ENCODE results near the gene ITPKC.
"Not testable (repeated sequence)": the region's sequence is repeated elsewhere in the genome, so short reads cannot be mapped to it uniquely, and the experiment has no call there.

Gene ITPKC

DNA sequence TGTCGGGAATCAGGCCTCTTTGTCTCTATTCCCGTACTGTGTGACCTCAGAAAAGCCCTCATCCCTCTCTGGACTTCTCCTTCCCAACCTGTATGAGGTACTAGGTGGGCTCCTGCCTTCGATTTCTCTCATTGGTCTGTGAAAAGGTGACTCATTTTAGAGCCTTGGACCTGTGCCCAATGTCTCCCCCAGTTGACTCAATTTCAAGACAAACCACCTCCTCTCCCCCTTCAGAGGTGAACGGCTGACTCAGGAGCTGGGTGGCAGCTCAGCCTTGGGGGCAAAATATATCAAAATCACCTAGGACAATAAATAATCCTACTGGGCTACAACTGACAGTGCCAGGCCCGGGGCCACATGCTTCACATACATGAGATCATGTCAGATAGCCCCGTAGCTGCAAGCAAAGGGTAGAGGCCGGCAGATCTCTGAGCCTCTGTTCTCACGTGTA is 856 bp upstream of the ITPKC start:
- DNase-seq (ENCODE audit: low read depth in 2 of 2), result peak; percentile 53 to 81

DNA sequence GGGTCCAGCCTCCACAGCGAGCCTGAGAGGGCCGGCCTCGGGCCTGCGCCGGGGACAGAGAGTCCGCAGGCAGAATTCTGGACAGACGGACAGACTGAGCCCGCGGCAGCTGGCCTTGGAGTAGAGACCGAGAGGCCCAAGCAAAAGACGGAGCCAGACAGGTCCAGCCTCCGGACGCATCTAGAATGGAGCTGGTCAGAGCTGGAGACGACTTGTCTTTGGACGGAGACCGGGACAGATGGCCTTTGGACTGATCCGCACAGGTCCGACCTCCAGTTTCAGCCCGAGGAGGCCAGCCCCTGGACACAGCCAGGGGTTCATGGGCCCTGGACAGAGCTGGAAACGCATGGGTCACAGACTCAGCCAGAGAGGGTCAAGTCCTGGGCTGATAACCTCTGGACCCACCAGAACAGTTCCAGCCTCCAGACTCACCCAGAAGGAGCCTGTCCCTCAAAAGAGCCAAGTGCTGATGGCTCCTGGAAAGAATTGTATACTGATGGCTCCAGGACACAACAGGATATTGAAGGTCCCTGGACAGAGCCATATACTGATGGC is 490 bp downstream of the ITPKC start:
- DNase-seq (ENCODE audit: low read depth in 2 of 2), result no peak

DNA sequence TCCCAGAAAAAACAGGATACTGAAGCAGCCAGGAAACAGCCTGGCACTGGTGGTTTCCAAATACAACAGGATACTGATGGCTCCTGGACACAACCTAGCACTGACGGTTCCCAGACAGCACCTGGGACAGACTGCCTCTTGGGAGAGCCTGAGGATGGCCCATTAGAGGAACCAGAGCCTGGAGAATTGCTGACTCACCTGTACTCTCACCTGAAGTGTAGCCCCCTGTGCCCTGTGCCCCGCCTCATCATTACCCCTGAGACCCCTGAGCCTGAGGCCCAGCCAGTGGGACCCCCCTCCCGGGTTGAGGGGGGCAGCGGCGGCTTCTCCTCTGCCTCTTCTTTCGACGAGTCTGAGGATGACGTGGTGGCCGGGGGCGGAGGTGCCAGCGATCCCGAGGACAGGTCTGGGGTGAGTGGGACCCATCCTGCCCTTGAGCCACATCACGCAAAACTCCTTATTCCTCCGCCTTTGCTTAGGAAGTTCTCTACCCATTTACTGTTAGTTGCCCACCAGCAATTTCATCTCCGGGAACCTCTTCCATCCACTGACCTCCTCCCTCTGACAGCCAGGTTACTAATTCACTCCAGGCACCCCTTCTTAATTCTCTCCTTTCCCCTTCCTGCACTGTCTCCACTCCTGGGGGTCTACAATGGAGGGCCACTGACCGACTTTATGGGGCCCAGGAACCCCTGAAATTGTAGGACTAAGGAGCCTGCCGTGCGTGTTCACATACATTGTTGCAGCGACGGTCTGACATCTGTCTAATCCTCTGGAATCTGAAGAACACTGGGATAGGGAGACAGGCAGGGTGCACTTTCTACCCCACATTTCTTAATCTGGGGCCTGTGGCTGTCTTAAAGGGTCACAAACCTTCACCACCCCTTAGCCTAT is 1.2 kb downstream of the ITPKC start:
- DNase-seq (ENCODE audit: low read depth in 2 of 2), result no peak

DNA sequence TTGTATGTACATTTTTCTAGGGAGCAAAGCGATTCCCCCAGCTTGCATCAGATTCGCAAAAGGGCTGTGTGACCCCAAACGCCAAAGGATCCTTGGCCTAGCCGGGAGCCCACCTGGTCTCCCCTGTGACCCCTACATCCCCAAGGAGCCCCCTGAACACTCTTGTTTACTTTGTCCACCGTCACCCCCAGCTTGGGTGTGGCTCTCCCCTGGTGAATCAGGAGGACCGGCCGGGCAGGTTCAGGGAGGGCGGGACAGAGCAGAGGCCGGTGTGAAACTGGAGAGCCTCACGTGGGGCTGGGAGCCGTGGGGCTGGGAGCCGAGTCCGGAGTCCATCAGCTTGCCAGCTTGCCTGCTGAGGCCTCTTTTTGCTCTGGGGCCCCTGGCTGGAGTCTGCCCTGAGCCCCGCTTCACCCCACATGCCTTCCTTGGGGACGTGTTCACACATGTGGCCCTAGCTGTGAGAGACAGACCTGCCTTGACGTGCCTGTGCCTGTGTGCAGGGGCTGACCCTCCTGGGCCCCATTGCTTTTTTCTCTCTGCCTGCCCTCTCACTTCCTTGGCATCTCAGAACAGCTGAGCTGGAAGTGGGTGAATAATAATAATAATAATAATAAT is 2.0 kb downstream of the ITPKC start:
- DNase-seq (ENCODE audit: low read depth in 2 of 2), result no peak

DNA sequence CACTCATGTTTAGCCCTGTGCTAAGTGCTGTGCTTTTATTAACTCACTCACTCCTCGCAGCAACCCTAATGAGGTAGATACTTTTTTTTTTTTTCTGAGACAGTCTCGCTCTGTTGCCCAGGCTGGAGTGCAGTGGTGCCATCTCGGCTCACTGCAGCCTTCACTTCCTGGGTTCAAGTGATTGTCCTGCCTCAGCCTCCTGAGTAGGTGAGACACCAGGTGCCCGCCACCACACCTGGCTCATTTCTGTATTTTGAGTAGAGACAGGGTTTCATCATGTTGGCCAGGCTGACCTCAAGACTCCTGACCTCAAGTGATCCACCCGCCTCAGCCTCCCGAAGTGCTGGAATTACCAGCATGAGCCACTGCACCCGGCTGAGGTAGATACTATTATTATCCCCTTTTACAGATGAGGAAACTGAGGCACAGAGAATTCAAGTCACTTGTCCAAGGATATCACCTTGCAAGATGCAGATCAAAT is 2.5 kb downstream of the ITPKC start:
- no peak for DNase-seq (ENCODE audit: low read depth in 2 of 2)

DNA sequence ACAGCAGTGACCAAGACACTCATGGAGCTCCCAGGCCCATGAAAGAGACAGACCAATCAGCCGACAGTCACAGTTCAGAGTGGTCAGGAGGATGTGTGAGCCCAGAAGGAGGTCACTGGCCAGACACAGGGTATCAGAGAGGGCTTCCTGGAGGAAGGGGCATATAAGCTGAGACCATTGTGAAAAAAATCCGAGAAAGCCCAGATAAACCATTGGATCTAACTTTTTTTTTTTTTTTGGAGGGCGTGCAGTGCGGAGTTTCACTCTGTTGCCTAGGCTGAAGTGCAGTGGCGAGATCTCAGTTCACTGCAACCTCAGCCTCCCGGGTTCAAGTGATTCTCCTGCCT is 4.2 kb downstream of the ITPKC start:
- DNase-seq (ENCODE audit: low read depth in 2 of 2), result no peak

DNA sequence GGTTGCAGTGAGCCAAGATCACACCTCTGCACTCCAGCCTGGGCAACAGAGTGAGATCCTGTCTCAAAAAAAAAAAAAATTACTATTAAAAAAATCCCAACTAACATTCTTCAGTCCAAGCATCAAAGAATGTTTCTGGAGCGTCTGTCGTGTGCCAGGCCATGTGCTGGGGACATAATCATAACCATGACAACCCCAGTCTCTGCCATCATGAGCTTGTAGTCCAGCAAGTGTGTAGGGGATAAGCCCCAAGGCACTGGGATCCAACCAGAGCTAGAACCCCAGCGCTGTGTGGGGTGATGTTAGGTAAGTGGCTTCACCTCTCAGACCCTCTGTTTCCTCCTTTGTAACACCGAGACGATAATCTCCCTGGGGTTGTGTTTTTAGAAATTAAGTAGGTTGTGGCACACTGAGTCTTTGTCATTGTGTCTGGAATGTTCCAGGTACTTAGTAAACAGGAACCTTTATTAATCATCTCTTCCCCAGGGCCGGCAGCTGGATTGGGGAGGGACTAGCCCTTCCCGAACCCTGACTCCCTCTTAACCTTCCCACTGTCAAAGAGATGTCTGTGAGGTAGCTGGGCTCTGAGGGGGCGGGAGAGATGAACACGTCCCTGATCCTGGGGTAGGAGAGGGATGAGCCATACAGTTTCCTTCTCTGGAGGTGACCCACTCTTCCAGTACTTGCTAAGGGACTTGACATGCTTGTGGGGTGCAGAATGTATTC is 5.2 kb downstream of the ITPKC start:
- no peak for DNase-seq (ENCODE audit: low read depth in 2 of 2)

DNA sequence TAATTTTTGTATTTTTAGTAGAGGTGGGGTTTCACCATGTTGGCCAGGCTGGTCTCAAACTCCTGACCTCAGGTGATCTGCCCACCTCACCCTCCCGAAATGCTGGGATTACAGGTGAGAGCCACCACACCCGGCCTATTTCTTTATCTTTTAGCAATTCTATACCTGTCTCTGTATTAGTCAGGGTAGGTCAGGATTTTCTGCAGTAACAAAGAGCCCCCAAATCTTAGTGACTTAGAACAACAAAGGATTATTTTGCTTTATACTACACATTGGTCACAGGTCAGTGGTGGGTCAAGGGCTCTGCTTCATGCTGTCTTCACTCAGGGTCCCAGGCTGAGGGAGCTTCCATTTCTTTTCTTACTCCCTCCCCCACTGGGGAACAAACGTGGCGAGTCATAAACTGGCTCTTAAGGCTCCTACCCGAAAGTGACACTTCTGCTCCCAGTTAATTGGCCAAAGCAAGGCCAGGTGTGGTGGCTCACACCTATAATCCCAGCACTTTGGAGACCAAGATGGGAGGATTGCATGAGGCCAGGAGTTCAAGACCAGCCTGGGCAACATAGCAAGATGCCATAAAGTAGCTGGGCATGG is 6.8 kb downstream of the ITPKC start:
- DNase-seq (ENCODE audit: low read depth in 2 of 2), result no peak

DNA sequence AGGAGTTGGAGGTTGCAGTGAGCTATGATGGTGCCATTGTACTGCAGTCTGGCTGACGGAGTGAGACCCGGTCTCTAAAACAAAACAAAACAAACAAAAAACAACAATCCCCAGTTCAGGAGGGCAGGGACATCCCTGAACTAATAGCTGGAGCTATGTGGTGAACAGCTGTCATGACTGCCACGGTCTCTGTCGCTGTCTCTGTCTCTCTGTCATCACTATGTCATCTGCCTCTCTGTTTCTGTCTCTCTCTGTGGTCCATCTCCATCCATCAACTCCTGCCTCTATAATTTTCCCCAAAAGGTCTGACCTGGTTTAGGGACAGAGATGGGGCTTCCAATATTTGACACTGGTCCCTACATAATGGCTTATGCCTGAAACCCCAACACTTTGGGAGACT is 7.4 kb downstream of the ITPKC start:
- no peak for DNase-seq (ENCODE audit: low read depth in 2 of 2)

DNA sequence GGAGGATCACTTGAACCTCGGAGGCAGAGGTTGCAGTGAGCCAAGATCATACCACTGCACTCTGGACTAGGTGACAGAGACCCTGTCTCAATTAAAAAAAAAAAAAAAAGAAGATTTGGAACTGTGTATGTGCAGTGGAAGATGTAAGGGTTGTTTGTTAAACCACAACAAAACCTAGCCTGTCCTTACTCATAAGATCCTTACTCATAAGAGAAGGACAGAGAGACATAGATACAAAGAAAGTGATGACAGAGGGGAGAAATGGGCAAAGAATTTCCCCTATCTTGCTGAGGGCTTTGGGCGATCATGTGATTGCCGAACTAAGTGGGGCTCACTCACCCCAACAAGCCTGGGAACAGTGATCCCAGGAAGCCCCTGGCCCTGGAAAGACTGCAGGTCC is 7.9 kb downstream of the ITPKC start:
- no peak for DNase-seq (ENCODE audit: low read depth in 2 of 2)

DNA sequence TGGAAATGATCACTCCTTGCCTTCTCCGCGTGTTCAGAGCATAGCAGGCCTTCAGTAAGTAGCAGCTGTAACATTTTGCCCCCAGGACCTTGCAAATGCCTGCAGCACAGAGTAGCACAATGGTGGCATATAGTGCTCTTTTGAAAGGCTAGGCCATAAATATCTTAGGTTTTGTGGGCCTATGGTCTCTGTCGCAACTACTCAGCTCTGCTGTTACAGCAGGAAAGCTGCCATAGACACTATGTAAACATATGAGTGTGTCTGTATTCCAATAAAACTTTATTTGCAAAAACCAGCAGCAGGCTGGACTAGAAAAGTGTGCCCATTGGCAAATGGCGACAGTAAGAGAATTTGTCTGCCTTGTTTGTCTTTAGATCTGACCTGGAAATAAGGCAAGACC is 9.4 kb downstream of the ITPKC start:
- DNase-seq (ENCODE audit: low read depth in 2 of 2), result no peak

DNA sequence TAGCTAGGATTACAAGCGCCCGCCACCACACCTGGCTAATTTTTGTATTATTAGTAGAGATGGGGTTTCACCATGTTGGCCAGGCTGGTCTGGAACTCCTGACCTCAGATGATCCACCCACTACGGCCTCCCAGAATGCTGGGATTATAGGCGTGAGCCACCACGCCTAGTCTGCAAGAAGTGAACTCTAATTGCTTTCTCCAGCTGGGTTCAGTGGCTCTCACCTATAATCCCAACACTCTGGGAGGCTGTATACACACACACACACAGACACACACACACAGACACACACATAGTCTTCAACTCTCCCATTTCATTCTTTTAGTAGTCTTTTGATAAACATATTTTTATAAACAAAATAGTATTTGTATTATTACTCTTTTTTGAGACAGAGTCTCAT is 13.2 kb downstream of the ITPKC start:
- DNase-seq (ENCODE audit: low read depth in 2 of 2), result not testable (repeated sequence)

DNA sequence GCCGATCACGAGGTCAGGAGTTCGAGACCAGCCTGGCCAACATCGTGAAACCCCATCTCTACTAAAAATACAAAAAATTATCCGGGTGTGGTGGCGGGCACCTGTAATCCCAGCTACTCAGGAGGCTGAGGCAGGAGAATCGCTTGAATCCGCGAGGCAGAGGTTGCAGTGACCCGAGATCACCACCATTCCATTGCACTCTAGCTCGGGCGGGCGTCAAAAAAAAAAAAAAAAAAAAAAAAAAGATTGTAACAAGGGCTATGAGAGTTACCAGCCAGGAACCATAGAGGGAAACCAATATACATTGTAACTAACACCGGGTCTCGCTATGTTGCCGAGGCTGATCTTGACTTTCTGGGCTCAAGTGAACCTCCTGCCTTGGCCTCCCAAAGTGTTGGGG is 15.4 kb downstream of the ITPKC start:
- DNase-seq (ENCODE audit: low read depth in 2 of 2), result not testable (repeated sequence)

DNA sequence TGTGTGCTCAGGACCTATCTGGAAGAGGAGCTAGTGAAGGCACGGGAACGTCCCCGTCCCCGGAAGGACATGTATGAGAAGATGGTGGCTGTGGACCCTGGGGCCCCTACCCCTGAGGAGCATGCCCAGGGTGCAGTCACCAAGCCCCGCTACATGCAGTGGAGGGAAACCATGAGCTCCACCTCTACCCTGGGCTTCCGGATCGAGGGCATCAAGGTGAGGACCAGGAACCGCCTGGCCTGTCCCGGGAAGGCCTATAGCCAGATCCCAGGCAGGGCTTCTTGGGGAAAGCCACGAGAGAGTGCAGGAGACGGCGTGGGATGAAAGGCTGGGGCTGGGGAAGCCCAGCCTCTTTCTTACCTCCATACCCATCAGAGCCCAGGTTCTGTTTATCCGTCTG is 16.2 kb downstream of the ITPKC start:
- DNase-seq (ENCODE audit: low read depth in 2 of 2), result no peak

DNA sequence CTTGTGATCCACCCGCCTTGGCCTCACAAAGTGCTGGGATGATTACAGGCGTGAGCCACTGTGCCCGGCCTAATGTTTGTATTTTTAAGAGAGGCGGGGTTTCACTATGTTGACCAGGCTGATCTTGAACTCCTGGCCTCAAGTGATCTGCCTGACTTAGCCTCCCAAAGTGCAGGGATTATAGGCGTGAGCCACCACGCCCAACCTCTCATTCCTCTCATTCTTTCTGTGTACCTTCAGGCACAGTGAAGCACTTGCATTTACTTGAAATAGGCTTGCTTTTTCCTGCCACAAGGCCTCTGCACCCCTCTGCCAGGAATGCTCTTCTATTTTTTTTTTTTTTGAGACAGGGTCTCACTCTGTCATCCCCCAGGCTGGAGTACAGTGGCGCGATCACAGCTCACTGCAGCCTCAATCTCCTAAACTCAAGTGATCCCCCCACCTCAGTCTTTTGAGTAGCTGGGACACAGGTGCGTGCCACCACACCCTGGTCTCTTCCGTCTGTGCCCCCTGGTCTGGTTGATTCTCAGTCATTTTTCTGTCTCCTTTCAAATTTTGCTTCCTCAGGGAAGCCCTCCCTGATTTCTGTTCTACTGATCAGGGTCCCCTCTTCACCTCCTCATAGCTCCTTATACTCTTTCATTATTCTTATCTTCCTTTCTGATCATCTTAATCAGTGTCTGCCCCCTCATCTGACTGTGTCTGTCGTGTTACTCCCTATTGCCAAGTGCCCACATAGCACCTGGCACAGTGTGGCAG is 18.3 kb downstream of the ITPKC start:
- DNase-seq (ENCODE audit: low read depth in 2 of 2), result no peak

DNA sequence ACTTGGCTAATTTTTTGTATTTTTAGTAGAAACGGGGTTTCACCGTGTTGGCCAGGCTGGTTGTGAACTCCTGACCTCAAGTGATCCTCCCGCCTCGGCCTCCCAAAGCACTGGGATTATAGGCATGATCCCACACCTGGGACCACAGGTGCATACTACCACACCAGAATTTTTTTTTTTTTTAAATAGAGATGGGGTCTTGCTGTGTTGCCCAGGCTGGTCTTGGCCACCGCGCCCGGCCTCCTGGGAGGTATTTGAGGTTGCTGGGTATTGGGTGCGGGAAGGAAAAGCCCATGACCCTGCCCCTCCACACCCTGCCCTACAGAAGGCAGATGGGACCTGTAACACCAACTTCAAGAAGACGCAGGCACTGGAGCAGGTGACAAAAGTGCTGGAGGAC is 19.7 kb downstream of the ITPKC start:
- no peak for DNase-seq (ENCODE audit: low read depth in 2 of 2)

DNA sequence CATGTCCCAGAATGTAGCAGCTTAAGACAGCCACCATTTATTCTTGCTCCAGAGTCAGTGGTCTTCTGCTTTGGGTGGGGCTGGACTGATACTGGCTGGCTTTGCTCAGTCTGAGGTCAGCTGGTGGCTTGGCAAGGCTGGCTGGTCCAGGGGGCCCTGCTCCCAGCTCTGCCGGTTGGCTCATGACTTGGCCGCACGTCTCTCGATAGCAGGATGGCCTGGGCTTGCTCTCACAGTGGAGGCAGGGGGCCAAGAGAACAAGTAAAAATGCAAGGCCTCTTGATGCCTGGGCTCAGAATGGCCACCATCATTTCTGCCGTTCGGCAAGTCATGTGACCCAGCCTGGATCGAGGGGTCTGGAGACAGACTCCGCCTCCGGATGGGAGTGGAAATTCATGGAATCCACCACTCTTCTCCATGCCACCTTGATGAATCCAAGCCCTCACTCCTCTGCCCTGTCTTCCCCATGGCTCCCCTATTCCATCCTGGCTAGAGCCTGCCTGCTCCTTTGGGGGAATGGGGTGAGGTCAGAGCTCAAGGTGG is 20.3 kb downstream of the ITPKC start:
- no peak for DNase-seq (ENCODE audit: low read depth in 2 of 2)

DNA sequence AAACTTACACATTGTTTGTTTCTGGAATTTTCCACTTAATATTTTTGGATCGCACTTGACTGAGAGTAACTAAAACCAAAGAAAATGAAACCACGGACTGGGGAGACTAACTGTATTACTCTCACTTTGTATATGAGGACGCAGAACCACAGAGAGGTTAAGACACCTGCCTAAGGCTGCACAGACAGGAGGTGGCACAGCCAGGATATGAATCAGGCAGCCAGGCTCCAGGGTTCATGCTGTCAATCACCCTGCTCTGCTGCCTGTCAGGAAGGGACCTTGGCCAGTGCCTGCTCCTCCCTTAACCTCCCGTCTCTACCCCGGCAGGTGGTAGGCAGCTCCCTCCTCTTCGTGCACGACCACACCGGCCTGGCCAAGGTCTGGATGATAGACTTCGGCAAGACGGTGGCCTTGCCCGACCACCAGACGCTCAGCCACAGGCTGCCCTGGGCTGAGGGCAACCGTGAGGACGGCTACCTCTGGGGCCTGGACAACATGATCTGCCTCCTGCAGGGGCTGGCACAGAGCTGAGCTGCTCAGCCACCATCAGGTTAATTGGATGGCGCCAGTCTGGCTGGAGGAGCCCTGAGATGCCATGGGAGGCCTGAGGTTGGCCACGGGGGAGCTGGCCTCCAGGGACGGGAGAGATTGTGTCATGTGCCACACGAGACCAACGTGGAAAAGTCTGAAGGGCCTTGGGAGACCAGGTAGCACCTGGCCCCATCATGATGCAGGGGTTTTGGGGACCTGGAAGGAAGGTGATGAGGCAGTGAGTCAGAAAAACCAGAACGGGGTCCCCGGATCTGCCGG is 22.3 kb downstream of the ITPKC start:
- DNase-seq (ENCODE audit: low read depth in 2 of 2), result no peak

DNA sequence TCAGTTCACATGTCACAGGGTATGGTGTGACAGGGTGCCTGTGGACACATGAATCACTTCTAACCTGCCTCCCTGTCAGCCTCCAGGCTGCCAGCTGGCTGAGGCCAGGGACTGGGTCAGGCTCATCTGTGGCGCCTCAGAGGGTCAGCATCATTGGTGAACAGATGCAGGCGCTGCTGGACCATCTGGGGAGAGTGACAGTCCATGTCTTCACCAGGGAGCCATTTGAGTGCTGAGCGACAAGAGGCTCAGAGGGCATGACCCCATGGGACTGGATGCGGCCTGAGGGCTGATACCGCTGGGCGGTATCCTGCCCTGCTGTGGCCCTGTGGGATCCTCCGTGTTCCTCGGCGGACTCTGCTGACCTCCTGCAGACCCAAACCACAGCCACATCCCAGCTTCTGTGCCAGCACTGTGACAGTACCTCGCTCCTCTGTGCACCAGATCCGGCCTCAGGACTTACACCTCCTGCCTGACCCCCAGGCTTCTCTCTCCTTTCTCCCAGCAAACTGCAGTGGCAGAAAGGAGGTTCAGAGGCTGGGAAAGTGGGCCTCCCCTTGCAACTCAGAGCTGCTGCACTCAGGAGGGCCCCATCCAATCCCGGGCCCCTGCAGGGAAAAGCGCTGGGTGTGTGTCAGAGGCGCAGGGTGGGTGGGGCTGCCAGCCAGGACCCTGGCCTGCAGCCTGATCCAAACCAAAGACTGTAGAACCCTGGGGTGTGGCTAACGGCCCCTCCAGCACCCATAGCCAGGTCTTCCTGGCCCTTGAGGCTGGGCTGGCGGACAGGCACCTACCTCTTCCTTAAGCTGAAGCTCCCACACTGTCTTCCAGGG is 23.2 kb downstream of the ITPKC start:
- DNase-seq (ENCODE audit: low read depth in 2 of 2), result no peak
